Glutamatergic neuron (in vitro differentiated cells): ENCODE data around the gene HOXB5. TPM values are rescaled to one million over a fixed set of nuclear protein-coding genes. Genes with fewer than 3 reads are reported as not detected.

Source experiments
- DNase-seq: peaks from one replicate; pipeline ENCODE4 v3.0.0; 2022
- H3K27ac Mint-ChIP-seq: one replicate; pipeline ENCODE4 v1.8.0; 2020; ENCODE audit warnings: mild to moderate bottlenecking, mixed read lengths, inconsistent platforms; ENCODE audit not compliant: unreplicated experiment
- H3K27me3 Mint-ChIP-seq: one replicate; pipeline ENCODE4 v1.8.0; 2020; ENCODE audit warnings: mild to moderate bottlenecking, moderate library complexity, mixed read lengths, inconsistent platforms; ENCODE audit not compliant: unreplicated experiment
- H3K36me3 Mint-ChIP-seq: one replicate; pipeline ENCODE4 v1.8.0; 2020; ENCODE audit warnings: mild to moderate bottlenecking, mixed read lengths, inconsistent platforms; ENCODE audit not compliant: unreplicated experiment
- H3K4me1 Mint-ChIP-seq: one replicate; pipeline ENCODE4 v1.8.0; 2020; ENCODE audit warnings: mild to moderate bottlenecking, low read depth, mixed read lengths, inconsistent platforms; ENCODE audit not compliant: unreplicated experiment
- H3K4me3 Mint-ChIP-seq: one replicate; pipeline ENCODE4 v1.8.0; 2020; ENCODE audit warnings: mild to moderate bottlenecking, mixed read lengths, inconsistent platforms; ENCODE audit not compliant: unreplicated experiment
- H3K9me3 Mint-ChIP-seq: one replicate; pipeline ENCODE4 v1.8.0; 2020; ENCODE audit warnings: mild to moderate bottlenecking, moderate library complexity, mixed read lengths, inconsistent platforms; ENCODE audit not compliant: unreplicated experiment
- CTCF ChIP-seq: fragments of 200-600 bp; sonication (generic); IDR thresholded peaks from one replicate; pipeline ENCODE4 v1.5.0; 2021; ENCODE audit not compliant: partially characterized antibody, unreplicated experiment
- total RNA-seq: library from RNA; stranded (reverse); fragmentation: NEBNext Ultra II Directional; extraction: Animal tissue kit (Norgen Biotek cat#: 25700); gene quantifications from one replicate; pipeline ENCODE4 v1.2.1, GENCODE V29; 2021; ENCODE audit not compliant: unreplicated experiment

The HOXB5 gene
- total RNA-seq, 1 donor from 2014 or later, result not detected

- TF ChIP-seq CTCF, result no peak
- DNase-seq, result peak; percentile 46
- peak within 1 kb of the TSS; percentile 93 for H3K4me3 Mint-ChIP-seq
- peak within 1 kb of the TSS; percentile 82 for H3K27ac Mint-ChIP-seq
- H3K4me1 Mint-ChIP-seq, result peaks cover 14% of the 10 kb centered on the region
- peaks cover 20% of the 10 kb centered on the region for H3K9me3 Mint-ChIP-seq
- H3K27me3 Mint-ChIP-seq, result peaks cover 45% of the 10 kb centered on the region
- no peaks in the 10 kb centered on the region for H3K36me3 Mint-ChIP-seq
Measured at GRCh38 chr17:48545022-48545375, 48.6 kb downstream of the HOXB5 start, which contains the start of gene HOXB2. HOXB2 (minus strand) TSS chr17:48545109; CDS start chr17:48544911, 198 bp downstream.

- TF ChIP-seq CTCF, result no peak
- peaks cover 20% of the 10 kb centered on the region for H3K9me3 Mint-ChIP-seq
- no peaks in the 10 kb centered on the region for H3K36me3 Mint-ChIP-seq
- H3K27me3 Mint-ChIP-seq, result peaks cover 42% of the 10 kb centered on the region
- peaks cover 12% of the 10 kb centered on the region for H3K4me1 Mint-ChIP-seq
- H3K4me3 Mint-ChIP-seq, result peak overlapping the region; percentile 93
- DNase-seq, result peak; percentile 56
- H3K27ac Mint-ChIP-seq, result peak overlapping the region; percentile 72
Measured at GRCh38 chr17:48544349-48545021, 49.1 kb downstream of the HOXB5 start.

- Mint-ChIP-seq H3K27ac (peak overlapping the region; percentile 82), H3K36me3 (no peaks in the 10 kb centered on the region), H3K4me3 (peak overlapping the region; percentile 93), H3K9me3 (peaks cover 18% of the 10 kb centered on the region), H3K27me3 (peaks cover 42% of the 10 kb centered on the region), H3K4me1 (peaks cover 12% of the 10 kb centered on the region)
- no peak for TF ChIP-seq CTCF
- no peak for DNase-seq
Measured at GRCh38 chr17:48543854-48544348, 49.7 kb downstream of the HOXB5 start.

GRCh38 chr17:48543107-48543853 is 50.3 kb downstream of the HOXB5 start:
- peaks cover 12% of the 10 kb centered on the region for H3K4me1 Mint-ChIP-seq
- H3K4me3 Mint-ChIP-seq, result peak overlapping the region; percentile 88
- no peaks in the 10 kb centered on the region for H3K36me3 Mint-ChIP-seq
- DNase-seq, result peak; percentile 75
- peak; percentile 16 for TF ChIP-seq CTCF
- H3K27ac Mint-ChIP-seq, result peak overlapping the region; percentile 75
- peaks cover 42% of the 10 kb centered on the region for H3K27me3 Mint-ChIP-seq
- peaks cover 17% of the 10 kb centered on the region for H3K9me3 Mint-ChIP-seq
